HEK293 (cell line): Measurements from ENCODE around the gene COX5A.

Source experiments
- EGR2 ChIP-seq: fragments of 450-650 bp; formaldehyde crosslinking; IDR thresholded peaks from 2 replicates; pipeline ENCODE4 v1.5.1; 2016; ENCODE audit warnings: low read depth, missing biosample characterization, missing genetic modification characterization
- HOXA7 ChIP-seq: sonication (generic); formaldehyde crosslinking; IDR thresholded peaks from 2 replicates; pipeline ENCODE4 v1.8.1; 2022; ENCODE audit warnings: missing genetic modification reagents, borderline replicate concordance
- OVOL3 ChIP-seq: fragments of 450-650 bp; formaldehyde crosslinking; IDR thresholded peaks from 2 replicates; pipeline ENCODE4 v1.5.1; 2016; ENCODE audit warnings: missing biosample characterization, missing genetic modification characterization
- REPIN1 ChIP-seq: fragments of 450-650 bp; formaldehyde crosslinking; IDR thresholded peaks from 2 replicates; pipeline ENCODE4 v1.5.1; 2017; ENCODE audit warnings: missing biosample characterization, missing genetic modification characterization, low read depth
- SP2 ChIP-seq: fragments of 450-650 bp; formaldehyde crosslinking; IDR thresholded peaks from 2 replicates; pipeline ENCODE4 v1.5.1; 2016; ENCODE audit warnings: missing biosample characterization, missing genetic modification characterization
- TRIM28 ChIP-seq: IDR thresholded peaks from 2 replicates; pipeline ENCODE4 v1.6.1; 2011; ENCODE audit warnings: low read length, control low read depth, borderline replicate concordance
- WT1 ChIP-seq: fragments of 450-650 bp; formaldehyde crosslinking; IDR thresholded peaks from 2 replicates; pipeline ENCODE4 v1.5.1; 2016; ENCODE audit warnings: missing biosample characterization, missing genetic modification characterization
- ZBTB10 ChIP-seq: fragments of 450-650 bp; formaldehyde crosslinking; IDR thresholded peaks from 2 replicates; pipeline ENCODE4 v1.5.1; 2016; ENCODE audit warnings: missing biosample characterization, missing genetic modification characterization
- ZBTB17 ChIP-seq: fragments of 450-650 bp; formaldehyde crosslinking; IDR thresholded peaks from 2 replicates; pipeline ENCODE4 v1.5.1; 2016; ENCODE audit warnings: missing biosample characterization, missing genetic modification characterization
- ZBTB48 ChIP-seq: fragments of 450-650 bp; formaldehyde crosslinking; IDR thresholded peaks from 2 replicates; pipeline ENCODE4 v1.5.1; 2016; ENCODE audit warnings: missing biosample characterization, missing genetic modification characterization
- ZNF157 ChIP-seq: fragments of 450-650 bp; formaldehyde crosslinking; IDR thresholded peaks from 2 replicates; pipeline ENCODE4 v1.5.1; 2016; ENCODE audit warnings: missing biosample characterization, missing genetic modification characterization
- ZNF2 ChIP-seq: fragments of 450-650 bp; formaldehyde crosslinking; IDR thresholded peaks from 2 replicates; pipeline ENCODE4 v1.5.1; 2016; ENCODE audit warnings: missing biosample characterization, missing genetic modification characterization
- ZNF335 ChIP-seq: fragments of 450-650 bp; formaldehyde crosslinking; conservative IDR thresholded peaks from 2 replicates; pipeline ENCODE4 v1.5.1; 2016; ENCODE audit warnings: missing biosample characterization, missing genetic modification characterization
- ZNF398 ChIP-seq: fragments of 450-650 bp; formaldehyde crosslinking; IDR thresholded peaks from 2 replicates; pipeline ENCODE4 v1.5.1; 2017; ENCODE audit warnings: missing biosample characterization, missing genetic modification characterization
- ZNF433 ChIP-seq: fragments of 450-650 bp; formaldehyde crosslinking; IDR thresholded peaks from 2 replicates; pipeline ENCODE4 v1.5.1; 2016; ENCODE audit warnings: missing biosample characterization, missing genetic modification characterization, low read depth
- ZNF501 ChIP-seq: fragments of 450-650 bp; formaldehyde crosslinking; IDR thresholded peaks from 2 replicates; pipeline ENCODE4 v1.5.1; 2016; ENCODE audit warnings: missing biosample characterization, missing genetic modification characterization
- ZNF621 ChIP-seq: fragments of 450-650 bp; formaldehyde crosslinking; IDR thresholded peaks from 2 replicates; pipeline ENCODE4 v1.5.1; 2017; ENCODE audit warnings: missing biosample characterization, missing genetic modification characterization
- ZNF629 ChIP-seq: fragments of 450-650 bp; formaldehyde crosslinking; IDR thresholded peaks from 2 replicates; pipeline ENCODE4 v1.5.1; 2017; ENCODE audit warnings: missing biosample characterization, missing genetic modification characterization
- ZNF677 ChIP-seq: fragments of 450-650 bp; IDR thresholded peaks from 2 replicates; pipeline ENCODE4 v1.5.0; 2018; ENCODE audit warnings: missing biosample characterization, mild to moderate bottlenecking, missing genetic modification characterization, moderate library complexity
- ZNF837 ChIP-seq: fragments of 450-650 bp; formaldehyde crosslinking; IDR thresholded peaks from 2 replicates; pipeline ENCODE4 v1.5.1; 2016; ENCODE audit warnings: missing biosample characterization, missing genetic modification characterization
- ZSCAN5A ChIP-seq: fragments of 450-650 bp; formaldehyde crosslinking; IDR thresholded peaks from 2 replicates; pipeline ENCODE4 v1.5.1; 2016; ENCODE audit warnings: missing biosample characterization, missing genetic modification characterization
- TF ChIP-seq, protein P1 (sequence below): fragments of 450-650 bp; formaldehyde crosslinking; IDR thresholded peaks from 2 replicates; pipeline ENCODE4 v1.5.1; 2016; ENCODE audit warnings: missing biosample characterization, missing genetic modification characterization
- TF ChIP-seq, protein P2 (sequence below): fragments of 450-650 bp; formaldehyde crosslinking; IDR thresholded peaks from 2 replicates; pipeline ENCODE4 v1.5.1; 2016; ENCODE audit warnings: missing biosample characterization, missing genetic modification characterization
- TF ChIP-seq, protein P3 (sequence below): fragments of 450-650 bp; formaldehyde crosslinking; IDR thresholded peaks from 2 replicates; pipeline ENCODE4 v1.5.1; 2016; ENCODE audit warnings: missing biosample characterization, missing genetic modification characterization
- TF ChIP-seq, protein P4 (sequence below): fragments of 450-650 bp; formaldehyde crosslinking; IDR thresholded peaks from 2 replicates; pipeline ENCODE4; 2016; ENCODE audit warnings: missing biosample characterization, missing genetic modification characterization

Gene COX5A

DNA sequence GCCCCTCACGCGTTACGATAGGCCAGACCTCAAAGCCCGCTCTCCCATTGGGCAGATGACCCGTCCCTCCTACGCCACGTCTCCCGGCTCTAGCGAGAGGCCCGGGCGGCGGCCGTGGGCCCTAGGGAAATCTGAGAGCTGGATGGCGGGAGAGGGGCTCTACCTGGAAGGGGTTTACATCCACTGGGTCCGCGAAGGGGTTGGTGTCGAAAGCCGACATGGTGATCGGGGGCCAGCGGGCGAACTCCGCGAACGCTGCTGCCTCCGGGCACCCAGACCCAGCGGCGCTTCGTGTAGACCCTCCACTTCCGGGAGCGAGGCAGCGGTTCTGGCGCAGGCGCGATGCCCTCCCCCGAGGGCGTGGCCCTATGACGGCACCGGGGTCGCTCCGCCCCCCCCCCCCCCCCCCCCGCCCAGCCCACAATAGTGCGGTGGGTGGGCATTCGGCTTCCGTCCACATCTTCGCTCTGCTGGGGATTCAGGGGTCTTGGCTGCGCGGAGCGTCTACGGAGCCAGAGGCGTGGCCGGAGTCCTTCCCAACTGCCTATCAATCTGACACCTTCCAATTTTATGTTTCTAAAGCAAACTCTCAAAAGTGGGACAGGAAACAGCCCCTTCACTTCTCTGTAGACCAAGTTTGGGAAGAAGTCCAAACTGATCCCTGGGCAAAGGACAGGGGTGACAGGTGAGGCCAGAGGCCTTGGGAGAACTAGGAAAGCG, 64.7 kb downstream of the COX5A start, which contains the start of gene SCAMP2 (continued):
- TF ChIP-seq REPIN1 (tag by site-specific recombination) (peak; percentile 72; the same call in 1 of the 2 replicates), ZBTB48 (tag by site-specific recombination) (no peak), ZNF2 (tag by site-specific recombination) (peak; percentile 77), ZNF629 (tag by site-specific recombination) (peak; percentile 86), ZBTB17 (tag by site-specific recombination) (peak; percentile 78), ZNF335 (tag by site-specific recombination) (peak; percentile 98), ZNF398 (tag by site-specific recombination) (no peak), HOXA7 (CRISPR knock-in tag) (no peak), ZSCAN5A (tag by site-specific recombination) (peak; percentile 84; the same call in 1 of the 2 replicates), OVOL3 (tag by site-specific recombination) (0 out of 2 replicates have a peak, but pooled peaks have one; percentile 65), ZBTB10 (tag by site-specific recombination) (no peak), ZNF677 (tag by site-specific recombination) (no peak), WT1 (tag by site-specific recombination) (no peak), ZNF501 (tag by site-specific recombination) (peak; percentile 87; the same call in 1 of the 2 replicates), ZNF621 (tag by site-specific recombination) (no peak), TRIM28 (peak; percentile 25; the same call in 1 of the 2 replicates), ZNF157 (tag by site-specific recombination) (no peak), ZNF837 (tag by site-specific recombination) (no peak), SP2 (peak; percentile 97), EGR2 (tag by site-specific recombination) (peak; percentile 75), ZNF433 (tag by site-specific recombination) (no peak)
- TF ChIP-seq, protein P1, sequence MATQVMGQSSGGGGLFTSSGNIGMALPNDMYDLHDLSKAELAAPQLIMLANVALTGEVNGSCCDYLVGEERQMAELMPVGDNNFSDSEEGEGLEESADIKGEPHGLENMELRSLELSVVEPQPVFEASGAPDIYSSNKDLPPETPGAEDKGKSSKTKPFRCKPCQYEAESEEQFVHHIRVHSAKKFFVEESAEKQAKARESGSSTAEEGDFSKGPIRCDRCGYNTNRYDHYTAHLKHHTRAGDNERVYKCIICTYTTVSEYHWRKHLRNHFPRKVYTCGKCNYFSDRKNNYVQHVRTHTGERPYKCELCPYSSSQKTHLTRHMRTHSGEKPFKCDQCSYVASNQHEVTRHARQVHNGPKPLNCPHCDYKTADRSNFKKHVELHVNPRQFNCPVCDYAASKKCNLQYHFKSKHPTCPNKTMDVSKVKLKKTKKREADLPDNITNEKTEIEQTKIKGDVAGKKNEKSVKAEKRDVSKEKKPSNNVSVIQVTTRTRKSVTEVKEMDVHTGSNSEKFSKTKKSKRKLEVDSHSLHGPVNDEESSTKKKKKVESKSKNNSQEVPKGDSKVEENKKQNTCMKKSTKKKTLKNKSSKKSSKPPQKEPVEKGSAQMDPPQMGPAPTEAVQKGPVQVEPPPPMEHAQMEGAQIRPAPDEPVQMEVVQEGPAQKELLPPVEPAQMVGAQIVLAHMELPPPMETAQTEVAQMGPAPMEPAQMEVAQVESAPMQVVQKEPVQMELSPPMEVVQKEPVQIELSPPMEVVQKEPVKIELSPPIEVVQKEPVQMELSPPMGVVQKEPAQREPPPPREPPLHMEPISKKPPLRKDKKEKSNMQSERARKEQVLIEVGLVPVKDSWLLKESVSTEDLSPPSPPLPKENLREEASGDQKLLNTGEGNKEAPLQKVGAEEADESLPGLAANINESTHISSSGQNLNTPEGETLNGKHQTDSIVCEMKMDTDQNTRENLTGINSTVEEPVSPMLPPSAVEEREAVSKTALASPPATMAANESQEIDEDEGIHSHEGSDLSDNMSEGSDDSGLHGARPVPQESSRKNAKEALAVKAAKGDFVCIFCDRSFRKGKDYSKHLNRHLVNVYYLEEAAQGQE (tag by site-specific recombination), result no peak
- TF ChIP-seq, protein P2, sequence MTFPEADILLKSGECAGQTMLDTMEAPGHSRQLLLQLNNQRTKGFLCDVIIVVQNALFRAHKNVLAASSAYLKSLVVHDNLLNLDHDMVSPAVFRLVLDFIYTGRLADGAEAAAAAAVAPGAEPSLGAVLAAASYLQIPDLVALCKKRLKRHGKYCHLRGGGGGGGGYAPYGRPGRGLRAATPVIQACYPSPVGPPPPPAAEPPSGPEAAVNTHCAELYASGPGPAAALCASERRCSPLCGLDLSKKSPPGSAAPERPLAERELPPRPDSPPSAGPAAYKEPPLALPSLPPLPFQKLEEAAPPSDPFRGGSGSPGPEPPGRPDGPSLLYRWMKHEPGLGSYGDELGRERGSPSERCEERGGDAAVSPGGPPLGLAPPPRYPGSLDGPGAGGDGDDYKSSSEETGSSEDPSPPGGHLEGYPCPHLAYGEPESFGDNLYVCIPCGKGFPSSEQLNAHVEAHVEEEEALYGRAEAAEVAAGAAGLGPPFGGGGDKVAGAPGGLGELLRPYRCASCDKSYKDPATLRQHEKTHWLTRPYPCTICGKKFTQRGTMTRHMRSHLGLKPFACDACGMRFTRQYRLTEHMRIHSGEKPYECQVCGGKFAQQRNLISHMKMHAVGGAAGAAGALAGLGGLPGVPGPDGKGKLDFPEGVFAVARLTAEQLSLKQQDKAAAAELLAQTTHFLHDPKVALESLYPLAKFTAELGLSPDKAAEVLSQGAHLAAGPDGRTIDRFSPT (tag by site-specific recombination), result no peak
- TF ChIP-seq, protein P3, sequence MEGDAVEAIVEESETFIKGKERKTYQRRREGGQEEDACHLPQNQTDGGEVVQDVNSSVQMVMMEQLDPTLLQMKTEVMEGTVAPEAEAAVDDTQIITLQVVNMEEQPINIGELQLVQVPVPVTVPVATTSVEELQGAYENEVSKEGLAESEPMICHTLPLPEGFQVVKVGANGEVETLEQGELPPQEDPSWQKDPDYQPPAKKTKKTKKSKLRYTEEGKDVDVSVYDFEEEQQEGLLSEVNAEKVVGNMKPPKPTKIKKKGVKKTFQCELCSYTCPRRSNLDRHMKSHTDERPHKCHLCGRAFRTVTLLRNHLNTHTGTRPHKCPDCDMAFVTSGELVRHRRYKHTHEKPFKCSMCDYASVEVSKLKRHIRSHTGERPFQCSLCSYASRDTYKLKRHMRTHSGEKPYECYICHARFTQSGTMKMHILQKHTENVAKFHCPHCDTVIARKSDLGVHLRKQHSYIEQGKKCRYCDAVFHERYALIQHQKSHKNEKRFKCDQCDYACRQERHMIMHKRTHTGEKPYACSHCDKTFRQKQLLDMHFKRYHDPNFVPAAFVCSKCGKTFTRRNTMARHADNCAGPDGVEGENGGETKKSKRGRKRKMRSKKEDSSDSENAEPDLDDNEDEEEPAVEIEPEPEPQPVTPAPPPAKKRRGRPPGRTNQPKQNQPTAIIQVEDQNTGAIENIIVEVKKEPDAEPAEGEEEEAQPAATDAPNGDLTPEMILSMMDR, result no peak
- TF ChIP-seq, protein P4, sequence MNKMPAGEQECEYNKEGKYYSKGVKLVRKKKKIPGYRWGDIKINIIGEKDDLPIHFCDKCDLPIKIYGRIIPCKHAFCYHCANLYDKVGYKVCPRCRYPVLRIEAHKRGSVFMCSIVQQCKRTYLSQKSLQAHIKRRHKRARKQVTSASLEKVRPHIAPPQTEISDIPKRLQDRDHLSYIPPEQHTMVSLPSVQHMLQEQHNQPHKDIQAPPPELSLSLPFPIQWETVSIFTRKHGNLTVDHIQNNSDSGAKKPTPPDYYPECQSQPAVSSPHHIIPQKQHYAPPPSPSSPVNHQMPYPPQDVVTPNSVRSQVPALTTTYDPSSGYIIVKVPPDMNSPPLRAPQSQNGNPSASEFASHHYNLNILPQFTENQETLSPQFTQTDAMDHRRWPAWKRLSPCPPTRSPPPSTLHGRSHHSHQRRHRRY (tag by site-specific recombination), result no peak
